Prostate gland (tissue), 2 donors: ENCODE measurements around the gene ZXDC. TPM values are rescaled to one million over a fixed set of nuclear protein-coding genes. Genes with fewer than 3 reads are reported as not detected.

Experiments used
- DNase-seq: peaks from one replicate; pipeline ENCODE4 v3.0.0-alpha.2; 2019; ENCODE audit warnings: low spot score
- H3K27ac ChIP-seq, 2 donors: fragments of 200-600 bp; sonication (generic); 2 replicates each; pipeline ENCODE4 v1.5.1; 2017 to 2019
- H3K27me3 ChIP-seq: fragments of 200-600 bp; sonication (generic); replicated peaks from 2 replicates; pipeline ENCODE4 v1.5.1; 2019; ENCODE audit not compliant: insufficient read depth
- H3K36me3 ChIP-seq, 2 donors: fragments of 200-600 bp; sonication (generic); 1 replicate in 1 of 2; 2 replicates in 1 of 2; pipeline versions ENCODE4 v1.5.1 to v1.8.1; 2017 to 2019
- H3K4me1 ChIP-seq: fragments of 200-600 bp; sonication (generic); replicated peaks from 2 replicates; pipeline ENCODE4 v1.5.1; 2019
- H3K4me3 ChIP-seq, 2 donors: fragments of 200-600 bp; sonication (generic); 2 replicates each; pipeline ENCODE4 v1.5.1; 2017 to 2019
- H3K9me3 ChIP-seq: fragments of 200-600 bp; sonication (generic); 2 replicates; pipeline ENCODE4 v1.5.1; 2017
- POLR2A ChIP-seq: fragments of 450-650 bp; IDR thresholded peaks from one replicate; pipeline ENCODE4 v1.6.1; 2016; ENCODE audit warnings: antibody characterized with exemption, mild to moderate bottlenecking
- POLR2AphosphoS5 ChIP-seq: sonication (generic); formaldehyde crosslinking; IDR thresholded peaks from one replicate; pipeline ENCODE4 v1.6.1; 2017; ENCODE audit warnings: antibody characterized with exemption
- WGBS: methylation state at CpG from one replicate; pipeline ENCODE4 v1.1.5; 2018; 5-methylcytosine and 5-hydroxymethylcytosine counted together
- intact Hi-C: fragments of 100-400 bp; cut with DNase I; formaldehyde crosslinking; loops from one replicate; pipeline ENCODE4 v1.14.2; 2022
- total RNA-seq, 2 donors: library from RNA; depleted of rRNA; stranded (reverse); fragments of >200 nt; gene quantifications; one replicate each; pipeline ENCODE4 v1.1.0, GENCODE V29; 2016
- TF ChIP-seq, protein P1 (sequence below), 4 experiments: fragments of 200-600 bp in 2 of 4; fragments of 450-650 bp in 2 of 4; sonication (generic) in 2 of 4; IDR thresholded peaks; 1 replicate in 3 of 4; 2 replicates in 1 of 4; pipeline ENCODE4 v1.5.1; 2016 to 2019; ENCODE audit warnings: antibody characterized with exemption in 4 of 4, mild to moderate bottlenecking in 2 of 4, moderate library complexity in 2 of 4

Gene ZXDC
- total RNA-seq, 2 donors from 2014 or later, result 47.7 to 87.0 TPM

DNA sequence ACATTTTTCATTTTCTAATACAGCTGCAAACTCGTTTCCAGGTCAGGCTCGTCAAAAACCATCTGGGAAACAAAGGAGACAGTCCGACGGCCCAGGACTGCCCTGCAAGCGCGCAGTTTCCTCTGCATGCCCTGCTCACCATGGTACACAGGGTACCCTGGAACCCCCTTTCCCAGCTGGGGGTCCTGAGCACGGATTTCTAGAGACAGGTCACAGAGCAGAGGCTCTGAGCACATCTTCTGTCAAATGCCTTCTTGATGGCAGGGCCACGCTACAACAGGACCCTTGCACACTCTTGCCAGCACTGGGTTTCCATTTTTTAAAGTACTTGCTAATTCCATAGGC lies 8.1 kb downstream of the ZXDC start:
- TF ChIP-seq POLR2AphosphoS5 (no peak), POLR2A (no peak)
- TF ChIP-seq, protein P1, sequence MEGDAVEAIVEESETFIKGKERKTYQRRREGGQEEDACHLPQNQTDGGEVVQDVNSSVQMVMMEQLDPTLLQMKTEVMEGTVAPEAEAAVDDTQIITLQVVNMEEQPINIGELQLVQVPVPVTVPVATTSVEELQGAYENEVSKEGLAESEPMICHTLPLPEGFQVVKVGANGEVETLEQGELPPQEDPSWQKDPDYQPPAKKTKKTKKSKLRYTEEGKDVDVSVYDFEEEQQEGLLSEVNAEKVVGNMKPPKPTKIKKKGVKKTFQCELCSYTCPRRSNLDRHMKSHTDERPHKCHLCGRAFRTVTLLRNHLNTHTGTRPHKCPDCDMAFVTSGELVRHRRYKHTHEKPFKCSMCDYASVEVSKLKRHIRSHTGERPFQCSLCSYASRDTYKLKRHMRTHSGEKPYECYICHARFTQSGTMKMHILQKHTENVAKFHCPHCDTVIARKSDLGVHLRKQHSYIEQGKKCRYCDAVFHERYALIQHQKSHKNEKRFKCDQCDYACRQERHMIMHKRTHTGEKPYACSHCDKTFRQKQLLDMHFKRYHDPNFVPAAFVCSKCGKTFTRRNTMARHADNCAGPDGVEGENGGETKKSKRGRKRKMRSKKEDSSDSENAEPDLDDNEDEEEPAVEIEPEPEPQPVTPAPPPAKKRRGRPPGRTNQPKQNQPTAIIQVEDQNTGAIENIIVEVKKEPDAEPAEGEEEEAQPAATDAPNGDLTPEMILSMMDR (IDR thresholded peaks at IDR 0.05), result no peak
- peaks cover 2% of the 10 kb centered on the region for H3K4me1 ChIP-seq
- H3K27me3 ChIP-seq, result no peaks in the 10 kb centered on the region
- no peak for DNase-seq
- H3K36me3 ChIP-seq, result peaks cover 4 to 27% of the 10 kb centered on the region in 2 donors
- intact Hi-C loops, result no loop called here
- WGBS, result 78% methylated on average over 8 of the region's 8 CpGs
- H3K27ac ChIP-seq, result no peak overlapping the region
- no peaks in the 10 kb centered on the region for H3K9me3 ChIP-seq
- H3K4me3 ChIP-seq, result no peak overlapping the region

DNA sequence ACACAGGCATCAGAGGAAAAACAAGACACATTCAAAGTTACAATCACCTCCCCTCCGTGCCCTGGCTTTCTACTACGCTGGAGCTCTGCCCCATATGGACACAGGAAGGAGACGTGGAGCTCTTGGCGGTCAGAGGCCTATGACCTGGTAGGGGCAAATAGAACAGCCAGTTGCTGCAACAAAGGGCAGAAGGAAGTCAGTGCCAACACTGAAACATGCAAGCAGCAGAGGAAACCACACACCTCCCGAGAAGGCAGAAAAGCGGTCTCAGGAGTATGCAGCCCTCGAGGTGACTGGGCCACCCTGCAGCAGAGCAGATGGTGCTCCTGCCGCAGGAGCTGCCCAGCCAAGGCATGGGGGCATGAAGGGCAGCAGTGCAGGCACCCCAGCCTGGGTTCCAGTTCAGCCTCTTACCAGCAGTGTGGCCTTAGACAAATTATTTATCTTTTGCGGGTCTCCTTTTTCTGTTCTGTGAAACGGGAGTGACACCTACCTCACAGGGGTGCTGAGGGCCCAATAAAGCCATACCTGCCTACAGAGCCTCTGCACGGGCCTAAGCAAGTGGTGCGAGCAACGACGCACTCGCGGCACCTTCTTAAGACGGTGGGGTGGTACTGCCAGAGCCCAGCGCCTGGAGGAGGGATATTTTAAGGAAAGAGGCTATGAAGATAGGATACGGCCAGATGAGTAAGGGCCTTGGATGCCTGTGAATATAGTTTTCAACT lies 8.6 kb downstream of the ZXDC start:
- Histone ChIP-seq H3K9me3 (no peaks in the 10 kb centered on the region), H3K27me3 (no peaks in the 10 kb centered on the region), H3K27ac (no peak overlapping the region), H3K4me3 (no peak overlapping the region), H3K4me1 (no peaks in the 10 kb centered on the region), H3K36me3 (peaks cover 4 to 31% of the 10 kb centered on the region in 2 donors)
- intact Hi-C loops, result no loop called here
- no peak for DNase-seq
- WGBS, result 83% methylated on average over 19 of the region's 19 CpGs
- TF ChIP-seq POLR2A (no peak), POLR2AphosphoS5 (no peak)
- TF ChIP-seq, protein P1 (IDR thresholded peaks at IDR 0.05), result no peak

DNA sequence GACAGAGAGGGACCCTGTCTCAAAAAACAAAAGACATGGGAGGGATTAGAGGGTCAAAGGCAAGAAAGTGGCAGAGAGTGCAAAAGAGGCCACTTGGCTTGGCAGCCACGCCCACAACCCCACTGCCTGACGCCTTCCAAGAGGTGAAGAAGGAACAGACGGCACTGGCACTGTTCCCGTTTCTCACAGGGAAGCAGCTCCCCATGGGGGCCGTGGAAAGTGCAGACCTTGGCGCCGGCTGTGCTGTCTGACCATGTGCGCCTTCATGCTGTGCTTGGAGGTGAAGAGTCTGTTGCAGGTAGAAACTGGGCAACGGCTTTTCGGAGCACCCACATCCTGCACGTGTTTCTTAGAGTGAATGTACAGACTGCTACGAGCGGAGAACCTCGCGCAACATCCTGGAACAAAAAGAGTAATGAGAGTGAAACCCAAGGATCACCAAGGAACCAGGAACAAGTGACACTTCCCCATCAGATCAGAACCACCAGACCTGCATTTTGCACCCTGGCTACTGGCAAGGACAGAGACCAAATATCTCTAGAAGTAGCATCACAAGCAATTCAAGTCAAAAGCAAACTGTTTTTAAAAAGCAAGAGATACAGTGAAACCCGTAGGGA lies 9.7 kb downstream of the ZXDC start:
- H3K9me3 ChIP-seq, result no peaks in the 10 kb centered on the region
- H3K27me3 ChIP-seq, result no peaks in the 10 kb centered on the region
- H3K4me1 ChIP-seq, result no peaks in the 10 kb centered on the region
- DNase-seq, result no peak
- no peak overlapping the region for H3K27ac ChIP-seq
- no peak overlapping the region for H3K4me3 ChIP-seq
- TF ChIP-seq, protein P1 (IDR thresholded peaks at IDR 0.05), result no peak
- TF ChIP-seq POLR2AphosphoS5 (no peak), POLR2A (no peak)
- intact Hi-C loops, result no loop called here
- WGBS, result 72% methylated on average over 16 of the region's 16 CpGs
- peaks cover 10 to 41% of the 10 kb centered on the region in 2 donors for H3K36me3 ChIP-seq

DNA sequence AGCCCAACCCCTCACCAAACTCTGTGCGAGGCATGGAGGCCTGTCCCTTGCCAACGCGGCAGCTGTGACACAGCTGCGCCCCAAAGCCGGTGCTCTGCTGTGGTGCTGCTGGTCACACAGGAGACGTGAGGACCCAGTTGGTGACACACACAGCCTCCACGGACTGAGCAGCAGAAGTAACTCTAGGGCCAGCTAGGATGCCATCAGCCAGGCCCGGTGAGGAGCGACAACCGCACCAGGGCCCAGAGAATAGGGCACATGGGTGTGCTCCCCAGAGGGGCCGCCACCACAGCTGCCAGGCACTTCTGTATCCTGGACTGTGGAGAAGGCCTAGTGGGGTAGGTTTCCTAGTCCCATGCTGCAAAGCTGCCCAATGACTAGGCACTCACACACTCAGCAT lies 10.7 kb downstream of the ZXDC start:
- no peak overlapping the region for H3K27ac ChIP-seq
- no peaks in the 10 kb centered on the region for H3K4me1 ChIP-seq
- no peak overlapping the region for H3K4me3 ChIP-seq
- no peaks in the 10 kb centered on the region for H3K9me3 ChIP-seq
- H3K27me3 ChIP-seq, result no peaks in the 10 kb centered on the region
- no peak for DNase-seq
- WGBS, result 90% methylated on average over 11 of the region's 11 CpGs
- peaks cover 18 to 38% of the 10 kb centered on the region in 2 donors for H3K36me3 ChIP-seq
- TF ChIP-seq POLR2AphosphoS5 (no peak), POLR2A (no peak)
- TF ChIP-seq, protein P1 (IDR thresholded peaks at IDR 0.05), result no peak
- intact Hi-C loops, result no loop called here

DNA sequence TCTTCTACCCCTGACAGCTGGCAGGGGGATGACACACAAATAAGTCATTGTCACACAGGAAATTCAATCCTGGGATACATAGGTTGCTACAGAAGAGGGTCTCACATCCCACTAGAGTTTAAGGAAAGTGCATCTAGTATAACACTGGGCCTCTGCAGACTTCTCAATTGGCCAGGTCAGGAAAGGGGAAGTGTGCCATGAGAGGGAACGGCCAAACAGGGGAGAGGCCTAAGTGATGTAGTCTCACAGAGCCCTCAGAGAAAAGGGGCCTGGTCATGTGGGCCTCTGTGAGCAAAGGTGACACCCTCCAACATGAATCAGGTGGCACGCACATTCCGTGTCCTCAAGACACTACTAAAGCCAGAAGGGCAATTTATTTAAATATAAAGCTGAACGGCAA lies 11.2 kb downstream of the ZXDC start:
- Histone ChIP-seq H3K4me1 (no peaks in the 10 kb centered on the region), H3K27ac (no peak overlapping the region), H3K27me3 (no peaks in the 10 kb centered on the region), H3K4me3 (no peak overlapping the region), H3K36me3 (peaks cover 18 to 38% of the 10 kb centered on the region in 2 donors), H3K9me3 (no peaks in the 10 kb centered on the region)
- 72% methylated on average over 4 of the region's 4 CpGs for WGBS
- DNase-seq, result no peak
- intact Hi-C loops, result no loop called here
- TF ChIP-seq POLR2AphosphoS5, result no peak
- TF ChIP-seq, protein P1 (IDR thresholded peaks at IDR 0.05), result no peak
- no peak for TF ChIP-seq POLR2A
